IMR-90 (cell line): Measurements from ENCODE around the gene MEIS1.

Experiments used
- BHLHE40 ChIP-seq: fragments of 150-350 bp; IDR thresholded peaks from 2 replicates; pipeline ENCODE4 v1.6.1; 2016; ENCODE audit warnings: mild to moderate bottlenecking, low read depth, low read length
- CEBPB ChIP-seq: IDR thresholded peaks from 2 replicates; pipeline ENCODE4 v1.6.1; 2012; ENCODE audit warnings: low read depth, low read length, improper control_type of control experiment
- CHD1 ChIP-seq: IDR thresholded peaks from 2 replicates; pipeline ENCODE4 v1.6.1; 2012; ENCODE audit warnings: low read depth, low read length, improper control_type of control experiment
- CTCF ChIP-seq: conservative IDR thresholded peaks from 2 replicates; pipeline ENCODE4 v1.5.1; 2012; ENCODE audit warnings: mild to moderate bottlenecking, low read depth, low read length, improper control_type of control experiment
- FOS ChIP-seq: fragments of 150-350 bp; IDR thresholded peaks from 2 replicates; pipeline ENCODE4 v1.6.1; 2016; ENCODE audit warnings: low read depth, low read length
- MAFK ChIP-seq: IDR thresholded peaks from 2 replicates; pipeline ENCODE4 v1.6.1; 2012; ENCODE audit warnings: low read depth, low read length, improper control_type of control experiment
- MAZ ChIP-seq: IDR thresholded peaks from 2 replicates; pipeline ENCODE4 v1.6.1; 2012; ENCODE audit warnings: low read depth, mild to moderate bottlenecking, low read length, improper control_type of control experiment, moderate library complexity, borderline replicate concordance
- MXI1 ChIP-seq: IDR thresholded peaks from 2 replicates; pipeline ENCODE4 v1.6.1; 2012; ENCODE audit warnings: low read depth, mild to moderate bottlenecking, low read length, moderate library complexity, borderline replicate concordance
- POLR2A ChIP-seq: IDR thresholded peaks from 2 replicates; pipeline ENCODE4 v1.6.1; 2012; ENCODE audit warnings: mild to moderate bottlenecking, low read depth, low read length
- RAD21 ChIP-seq: IDR thresholded peaks from 2 replicates; pipeline ENCODE4 v1.6.1; 2012; ENCODE audit warnings: low read length, improper control_type of control experiment
- RCOR1 ChIP-seq: IDR thresholded peaks from 2 replicates; pipeline ENCODE4 v1.6.1; 2012; ENCODE audit warnings: mild to moderate bottlenecking, low read length, improper control_type of control experiment; ENCODE audit not compliant: insufficient replicate concordance
- RFX5 ChIP-seq: IDR thresholded peaks from 2 replicates; pipeline ENCODE4 v1.8.0; 2012; ENCODE audit warnings: low read depth, mild to moderate bottlenecking, low read length, moderate library complexity
- SMC3 ChIP-seq: fragments of 150-350 bp; IDR thresholded peaks from 2 replicates; pipeline ENCODE4 v1.6.1; 2016; ENCODE audit warnings: low read depth, mild to moderate bottlenecking, antibody characterized with exemption, low read length, moderate library complexity
- USF2 ChIP-seq: fragments of 150-350 bp; IDR thresholded peaks from 2 replicates; pipeline ENCODE4 v1.6.1; 2017; ENCODE audit warnings: mild to moderate bottlenecking, antibody characterized with exemption, low read length, low read depth

GRCh38 chr2:66523377-66523969 lies 88.5 kb downstream of the MEIS1 start:
- TF ChIP-seq POLR2A (no peak), CTCF (no peak), SMC3 (no peak), USF2 (no peak), RCOR1 (no peak), RFX5 (no peak), CEBPB (no peak), BHLHE40 (no peak), CHD1 (no peak), FOS (no peak), MXI1 (no peak), RAD21 (no peak), MAFK (no peak), MAZ (no peak)
